Kidney epithelial cell (primary cell): ENCODE results near the gene ZNF524. TPM values are rescaled to one million over a fixed set of nuclear protein-coding genes. Genes with fewer than 3 reads are reported as not detected.

ENCODE experiments used
- DNase-seq: peaks from one replicate; pipeline ENCODE4 v3.0.0-alpha.2; 2010; ENCODE audit warnings: low read depth
- H3K27me3 ChIP-seq: 2 replicates; pipeline ENCODE4 v1.6.0; 2011; ENCODE audit warnings: low read length; ENCODE audit not compliant: control insufficient read depth, insufficient read depth
- H3K36me3 ChIP-seq: 2 replicates; pipeline ENCODE4 v1.5.1; 2011; ENCODE audit warnings: low read length; ENCODE audit not compliant: control insufficient read depth, insufficient read depth
- H3K4me3 ChIP-seq: 2 replicates; pipeline ENCODE4 v1.5.1; 2011; ENCODE audit warnings: low read depth, mild to moderate bottlenecking, control low read depth, low read length
- CTCF ChIP-seq: IDR thresholded peaks from 2 replicates; pipeline ENCODE4 v1.5.1; 2011; ENCODE audit warnings: mild to moderate bottlenecking, moderate library complexity, low read length, control low read depth, inconsistent platforms; ENCODE audit not compliant: insufficient read depth, poor library complexity, severe bottlenecking
- total RNA-seq: library from RNA; depleted of rRNA; stranded (reverse); fragments of >200 nt; gene quantifications from 2 replicates; pipeline ENCODE4 v1.2.3, GENCODE V29; 2015

Gene ZNF524
- total RNA-seq, 1 donor from 2014 or later: 32.7 TPM

DNA sequence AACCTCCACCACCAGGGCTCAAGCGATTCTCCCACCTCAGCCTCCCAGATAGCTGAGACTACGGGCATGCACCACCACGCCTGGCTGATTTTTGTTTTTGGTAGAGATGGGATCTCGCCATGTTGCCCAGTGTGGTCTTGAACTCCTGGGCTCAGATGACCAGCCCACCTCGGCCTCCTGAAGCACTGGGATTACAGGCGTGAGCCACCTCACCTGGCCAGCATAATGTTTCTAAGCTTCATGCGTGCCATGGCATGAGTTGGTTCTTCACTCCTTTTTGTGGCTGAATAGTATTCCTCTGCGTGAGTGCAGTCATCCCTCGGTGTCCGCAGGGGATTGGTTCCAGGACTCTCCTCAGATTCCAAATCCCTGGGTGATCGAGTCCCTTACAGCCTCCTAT is 15.2 kb upstream of the ZNF524 start:
- no peak for DNase-seq
- Histone ChIP-seq H3K36me3 (no peaks in the 10 kb centered on the region), H3K4me3 (no peak overlapping the region), H3K27me3 (no peaks in the 10 kb centered on the region)
- TF ChIP-seq CTCF: no peak

DNA sequence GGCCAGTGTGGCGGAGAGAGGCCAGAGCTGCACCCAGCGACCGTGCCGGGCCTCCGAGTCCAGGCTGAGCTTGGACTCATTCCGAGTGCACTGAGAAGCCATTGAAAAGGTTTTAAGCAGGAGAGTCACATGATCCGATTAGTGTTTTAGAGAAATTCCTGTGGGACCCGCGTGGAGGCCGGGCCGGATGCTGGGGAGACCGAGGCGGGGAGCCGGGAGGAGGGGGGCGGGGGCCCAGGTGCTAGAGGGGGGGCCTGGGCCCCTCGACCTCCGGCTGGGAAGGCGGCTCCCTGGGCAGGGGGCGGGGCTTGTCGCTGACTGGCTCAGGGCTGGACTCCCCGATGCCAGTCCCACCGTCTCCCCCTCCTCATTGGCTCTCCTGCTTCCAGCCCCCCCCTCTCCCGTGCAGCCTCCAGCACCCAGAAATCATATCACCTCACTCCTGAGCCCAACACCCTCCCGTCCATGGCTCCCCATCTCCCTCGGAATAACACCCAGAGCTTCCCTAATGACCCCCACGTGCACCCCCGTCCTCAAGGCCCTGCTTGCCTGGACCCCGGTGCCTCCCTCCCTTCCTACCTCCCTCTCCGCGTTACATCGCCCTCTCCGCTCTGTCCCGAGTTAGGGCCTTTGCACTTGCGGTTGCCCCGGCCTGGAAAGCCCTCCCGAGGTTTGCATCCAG is 14.3 kb upstream of the ZNF524 start:
- Histone ChIP-seq H3K27me3 (no peaks in the 10 kb centered on the region), H3K36me3 (no peaks in the 10 kb centered on the region), H3K4me3 (peak overlapping the region; percentile 17)
- DNase-seq: no peak
- TF ChIP-seq CTCF: no peak

- peak; percentile 91 for DNase-seq
- H3K27me3 ChIP-seq: no peaks in the 10 kb centered on the region
- H3K36me3 ChIP-seq: no peaks in the 10 kb centered on the region
- peak overlapping the region; percentile 30 for H3K4me3 ChIP-seq
- TF ChIP-seq CTCF: no peak
Measured at GRCh38 chr19:55586976-55587668, 13.0 kb upstream of the ZNF524 start.

DNA sequence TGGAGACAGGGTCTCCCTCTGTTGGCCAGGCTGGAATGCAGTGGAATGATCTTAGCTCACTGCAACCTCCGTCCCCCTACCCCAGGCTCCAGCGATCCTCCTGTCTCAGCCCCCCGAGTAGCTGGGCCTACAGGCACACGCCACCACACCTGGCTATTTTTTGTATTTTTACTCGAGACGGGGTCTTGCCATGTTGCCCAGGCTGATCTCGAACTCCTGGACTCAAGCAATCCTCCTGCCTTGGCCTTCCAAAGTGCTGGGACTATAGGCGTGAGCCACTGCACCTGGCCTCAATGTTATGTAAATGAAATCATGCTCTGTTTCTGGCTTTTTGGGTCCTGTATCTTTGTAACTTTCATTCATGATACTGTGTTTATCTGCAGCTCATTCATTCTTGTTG is 11.3 kb upstream of the ZNF524 start:
- DNase-seq: no peak
- TF ChIP-seq CTCF: no peak
- Histone ChIP-seq H3K27me3 (no peaks in the 10 kb centered on the region), H3K4me3 (no peak overlapping the region), H3K36me3 (no peaks in the 10 kb centered on the region)

DNA sequence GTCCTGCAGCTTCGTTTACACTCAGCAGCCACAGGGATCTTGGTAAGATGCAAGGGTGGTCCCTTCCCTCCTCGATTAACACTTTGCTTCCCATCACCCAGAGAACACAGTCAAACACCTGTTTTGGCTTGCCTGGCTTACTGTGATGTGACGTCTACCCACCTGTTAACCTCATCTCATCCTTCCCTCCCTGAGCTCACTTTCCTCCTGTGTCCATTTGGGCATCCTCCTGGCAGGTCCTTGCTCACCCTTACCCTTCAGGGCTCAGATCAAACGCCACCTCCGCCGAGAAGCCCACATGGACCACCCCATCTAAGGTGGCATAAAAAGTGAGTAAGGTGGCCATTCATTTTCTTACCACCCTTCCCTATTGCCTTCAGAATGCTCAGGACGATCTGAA is 10.0 kb upstream of the ZNF524 start:
- H3K36me3 ChIP-seq: no peaks in the 10 kb centered on the region
- no peak for TF ChIP-seq CTCF
- no peak for DNase-seq
- no peak overlapping the region for H3K4me3 ChIP-seq
- no peaks in the 10 kb centered on the region for H3K27me3 ChIP-seq
